K562 (cell line): Measurements from ENCODE around the gene SPINT1. TPM values are rescaled to one million over a fixed set of nuclear protein-coding genes. Genes with fewer than 3 reads are reported as not detected.

Source experiments
- ARHGAP35 ChIP-seq: fragments of 450-650 bp; IDR thresholded peaks from 2 replicates; pipeline ENCODE4 v1.6.1; 2018; ENCODE audit not compliant: partially characterized antibody
- CREM ChIP-seq: IDR thresholded peaks from 2 replicates; pipeline ENCODE4 v1.6.1; 2014; ENCODE audit warnings: antibody characterized with exemption, low read depth
- ETV5 ChIP-seq: sonication (generic); formaldehyde crosslinking; IDR thresholded peaks from 2 replicates; pipeline ENCODE4 v1.4.0; 2020; ENCODE audit warnings: low read depth, mild to moderate bottlenecking, missing genetic modification reagents
- ILF3 ChIP-seq: fragments of 450-650 bp; IDR thresholded peaks from 2 replicates; pipeline ENCODE4 v1.6.1; 2018; ENCODE audit warnings: antibody characterized with exemption, mild to moderate bottlenecking, moderate library complexity, borderline replicate concordance
- NFE2L1 ChIP-seq: fragments of 450-650 bp; IDR thresholded peaks from 2 replicates; pipeline ENCODE4 v1.6.1; 2016; ENCODE audit warnings: missing genetic modification characterization, low read depth, mild to moderate bottlenecking, missing compliant biosample characterization, moderate library complexity, borderline replicate concordance
- PPARD ChIP-seq: fragments of 250-450 bp; sonication (Bioruptor Pico); IDR thresholded peaks from 2 replicates; pipeline ENCODE4 v1.8.0; 2022; ENCODE audit warnings: inconsistent platforms, mild to moderate bottlenecking, moderate library complexity
- PTRF ChIP-seq: fragments of 450-650 bp; IDR thresholded peaks from 2 replicates; pipeline ENCODE4 v1.6.1; 2016; ENCODE audit warnings: mild to moderate bottlenecking, missing genetic modification characterization, missing compliant biosample characterization
- SMC3 ChIP-seq: conservative IDR thresholded peaks from 2 replicates; pipeline ENCODE4 v1.6.1; 2011; ENCODE audit warnings: low read depth, low read length, improper control_type of control experiment; ENCODE audit not compliant: insufficient read depth
- YBX1 ChIP-seq: fragments of 450-650 bp; IDR thresholded peaks from 2 replicates; pipeline ENCODE4 v1.7.1; 2016; ENCODE audit warnings: mild to moderate bottlenecking
- ZNF3 ChIP-seq: fragments of 250-450 bp; sonication (Bioruptor Pico); IDR thresholded peaks from 2 replicates; pipeline ENCODE4 v1.5.0; 2021; ENCODE audit warnings: mild to moderate bottlenecking, moderate library complexity
- ZNF785 ChIP-seq: fragments of 250-450 bp; sonication (Bioruptor Pico); IDR thresholded peaks from 2 replicates; pipeline ENCODE4 v1.4.0; 2020; ENCODE audit warnings: mild to moderate bottlenecking
- polyA plus RNA-seq, 8 experiments: library from polyadenylated mRNA; depleted of rRNA in 4 of 8; stranded (reverse) in 5 of 8; unstranded in 3 of 8; fragments of >200 nt; fragmentation: Nextera tagmentation in 2 of 8; fragmentation: Illumina TruSeq in 1 of 8; extraction: Ambion mirVana in 2 of 8; extraction: Trizol in 1 of 8; gene quantifications; 2 replicates each; pipeline versions ENCODE4 v1.2.1 to v1.2.3, GENCODE V29; 2011 to 2014; ENCODE audit warnings: inconsistent platforms in 1 of 8, missing spikeins in 1 of 8
- total RNA-seq, 7 experiments: library from RNA; depleted of rRNA in 6 of 7; stranded (reverse); fragments of >200 nt in 6 of 7; fragmentation: Illumina TruSeq in 2 of 7; extraction: Trizol in 2 of 7; gene quantifications; 2 replicates each; pipeline versions ENCODE4 v1.2.1 to v1.2.3, GENCODE V29; 2011 to 2021; ENCODE audit warnings: low replicate concordance in 1 of 7
- TF ChIP-seq, protein P1 (sequence below), 2 experiments: fragments of 450-650 bp; IDR thresholded peaks; 2 replicates each; pipeline ENCODE4 v1.6.1; 2016
- TF ChIP-seq, protein P2 (sequence below): fragments of 450-650 bp; IDR thresholded peaks from 2 replicates; pipeline ENCODE4 v1.6.1; 2016
- TF ChIP-seq, protein P3 (sequence below): sonication (generic); formaldehyde crosslinking; IDR thresholded peaks from 2 replicates; pipeline ENCODE4 v1.8.1; 2023; ENCODE audit warnings: mild to moderate bottlenecking, missing genetic modification reagents
- TF ChIP-seq, protein P4 (sequence below), 2 experiments: fragments of 450-650 bp; conservative IDR thresholded peaks; 2 replicates each; pipeline ENCODE4 v1.6.1; 2017; ENCODE audit warnings: mild to moderate bottlenecking in 2 of 2, moderate library complexity in 2 of 2
- TF ChIP-seq, protein P5 (sequence below): fragments of 250-450 bp; sonication (Bioruptor Pico); IDR thresholded peaks from 2 replicates; pipeline ENCODE4 v1.4.0; 2020; ENCODE audit warnings: borderline replicate concordance
- TF ChIP-seq, protein P6 (sequence below): fragments of 200-800 bp; sonication (Bioruptor generic); IDR thresholded peaks from 2 replicates; pipeline ENCODE4 v1.6.1; 2017; ENCODE audit warnings: missing genetic modification characterization, missing compliant biosample characterization

SPINT1 gene
- total and polyA plus RNA-seq, 9 of the 15 experiments (the other 6 are each of a cell fraction or from before 2014, with no cell fraction given) = 0.78 to 4.5 (median 1.5) TPM

DNA sequence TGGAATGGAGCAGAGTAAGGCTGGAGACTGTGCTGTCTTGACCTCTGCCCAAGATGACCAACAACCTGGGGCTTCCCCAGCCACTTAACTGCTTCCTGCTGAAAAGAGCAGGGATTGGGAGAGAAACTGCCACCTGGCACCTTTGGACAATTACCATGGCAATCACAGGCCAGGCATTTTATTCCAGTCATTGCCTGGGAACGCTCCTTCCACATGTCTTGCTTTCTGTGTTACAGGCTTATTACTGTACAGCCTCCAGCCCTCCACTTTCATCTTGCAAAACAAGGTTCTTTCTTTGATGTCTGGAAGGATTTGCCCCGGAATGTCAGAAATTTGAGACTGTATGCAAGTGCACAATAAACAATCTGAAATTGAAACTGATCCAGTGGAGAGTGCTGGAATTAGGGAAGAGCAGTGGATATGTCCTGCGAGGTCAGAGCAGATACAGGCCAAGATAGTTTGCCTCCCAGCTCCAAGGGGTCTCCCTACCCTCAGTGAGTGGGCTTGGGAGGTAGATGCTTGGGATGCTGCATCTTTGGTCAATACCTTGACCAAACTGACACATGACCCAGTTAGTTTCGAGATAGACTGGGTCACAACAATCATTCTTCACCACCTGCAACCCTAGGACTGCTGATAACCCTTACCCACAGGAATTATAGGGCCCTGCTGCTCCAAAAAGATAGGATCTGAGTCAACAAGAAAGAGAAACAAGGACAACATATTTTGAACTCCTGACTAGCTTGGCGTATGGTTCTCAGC lies 18.0 kb upstream of the SPINT1 start (continued):
- TF ChIP-seq, protein P1, sequence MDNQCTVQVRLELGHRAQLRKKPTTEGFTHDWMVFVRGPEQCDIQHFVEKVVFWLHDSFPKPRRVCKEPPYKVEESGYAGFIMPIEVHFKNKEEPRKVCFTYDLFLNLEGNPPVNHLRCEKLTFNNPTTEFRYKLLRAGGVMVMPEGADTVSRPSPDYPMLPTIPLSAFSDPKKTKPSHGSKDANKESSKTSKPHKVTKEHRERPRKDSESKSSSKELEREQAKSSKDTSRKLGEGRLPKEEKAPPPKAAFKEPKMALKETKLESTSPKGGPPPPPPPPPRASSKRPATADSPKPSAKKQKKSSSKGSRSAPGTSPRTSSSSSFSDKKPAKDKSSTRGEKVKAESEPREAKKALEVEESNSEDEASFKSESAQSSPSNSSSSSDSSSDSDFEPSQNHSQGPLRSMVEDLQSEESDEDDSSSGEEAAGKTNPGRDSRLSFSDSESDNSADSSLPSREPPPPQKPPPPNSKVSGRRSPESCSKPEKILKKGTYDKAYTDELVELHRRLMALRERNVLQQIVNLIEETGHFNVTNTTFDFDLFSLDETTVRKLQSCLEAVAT (IDR thresholded peaks at IDR 0.05) = peak in 1 of 2 experiments; percentile 99; a peak in 2 of 4 replicates
- TF ChIP-seq ZNF785 (CRISPR knock-in tag) (no peak), CREM (0 out of 2 replicates have a peak, but pooled peaks have one; percentile 12), NFE2L1 (tag) (no peak), ILF3 (0 out of 2 replicates have a peak, but pooled peaks have one; percentile 51), ARHGAP35 (no peak), SMC3 (no peak), YBX1 (no peak), PTRF (tag) (no peak), PPARD (CRISPR knock-in tag) (no peak), ZNF3 (CRISPR knock-in tag) (no peak), ETV5 (CRISPR knock-in tag) (no peak)
- TF ChIP-seq, protein P2, sequence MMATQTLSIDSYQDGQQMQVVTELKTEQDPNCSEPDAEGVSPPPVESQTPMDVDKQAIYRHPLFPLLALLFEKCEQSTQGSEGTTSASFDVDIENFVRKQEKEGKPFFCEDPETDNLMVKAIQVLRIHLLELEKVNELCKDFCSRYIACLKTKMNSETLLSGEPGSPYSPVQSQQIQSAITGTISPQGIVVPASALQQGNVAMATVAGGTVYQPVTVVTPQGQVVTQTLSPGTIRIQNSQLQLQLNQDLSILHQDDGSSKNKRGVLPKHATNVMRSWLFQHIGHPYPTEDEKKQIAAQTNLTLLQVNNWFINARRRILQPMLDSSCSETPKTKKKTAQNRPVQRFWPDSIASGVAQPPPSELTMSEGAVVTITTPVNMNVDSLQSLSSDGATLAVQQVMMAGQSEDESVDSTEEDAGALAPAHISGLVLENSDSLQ = peak; percentile 56; the same call in 1 of the 2 replicates
- TF ChIP-seq, protein P3, sequence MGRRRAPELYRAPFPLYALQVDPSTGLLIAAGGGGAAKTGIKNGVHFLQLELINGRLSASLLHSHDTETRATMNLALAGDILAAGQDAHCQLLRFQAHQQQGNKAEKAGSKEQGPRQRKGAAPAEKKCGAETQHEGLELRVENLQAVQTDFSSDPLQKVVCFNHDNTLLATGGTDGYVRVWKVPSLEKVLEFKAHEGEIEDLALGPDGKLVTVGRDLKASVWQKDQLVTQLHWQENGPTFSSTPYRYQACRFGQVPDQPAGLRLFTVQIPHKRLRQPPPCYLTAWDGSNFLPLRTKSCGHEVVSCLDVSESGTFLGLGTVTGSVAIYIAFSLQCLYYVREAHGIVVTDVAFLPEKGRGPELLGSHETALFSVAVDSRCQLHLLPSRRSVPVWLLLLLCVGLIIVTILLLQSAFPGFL (CRISPR knock-in tag) = no peak
- TF ChIP-seq, protein P4, sequence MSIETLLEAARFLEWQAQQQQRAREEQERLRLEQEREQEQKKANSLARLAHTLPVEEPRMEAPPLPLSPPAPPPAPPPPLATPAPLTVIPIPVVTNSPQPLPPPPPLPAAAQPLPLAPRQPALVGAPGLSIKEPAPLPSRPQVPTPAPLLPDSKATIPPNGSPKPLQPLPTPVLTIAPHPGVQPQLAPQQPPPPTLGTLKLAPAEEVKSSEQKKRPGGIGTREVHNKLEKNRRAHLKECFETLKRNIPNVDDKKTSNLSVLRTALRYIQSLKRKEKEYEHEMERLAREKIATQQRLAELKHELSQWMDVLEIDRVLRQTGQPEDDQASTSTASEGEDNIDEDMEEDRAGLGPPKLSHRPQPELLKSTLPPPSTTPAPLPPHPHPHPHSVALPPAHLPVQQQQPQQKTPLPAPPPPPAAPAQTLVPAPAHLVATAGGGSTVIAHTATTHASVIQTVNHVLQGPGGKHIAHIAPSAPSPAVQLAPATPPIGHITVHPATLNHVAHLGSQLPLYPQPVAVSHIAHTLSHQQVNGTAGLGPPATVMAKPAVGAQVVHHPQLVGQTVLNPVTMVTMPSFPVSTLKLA (conservative IDR thresholded peaks at IDR 0.05) = 0 out of 4 replicates have a peak, but pooled peaks of 1 of the 2 experiments have one; percentile 35
- TF ChIP-seq, protein P5, sequence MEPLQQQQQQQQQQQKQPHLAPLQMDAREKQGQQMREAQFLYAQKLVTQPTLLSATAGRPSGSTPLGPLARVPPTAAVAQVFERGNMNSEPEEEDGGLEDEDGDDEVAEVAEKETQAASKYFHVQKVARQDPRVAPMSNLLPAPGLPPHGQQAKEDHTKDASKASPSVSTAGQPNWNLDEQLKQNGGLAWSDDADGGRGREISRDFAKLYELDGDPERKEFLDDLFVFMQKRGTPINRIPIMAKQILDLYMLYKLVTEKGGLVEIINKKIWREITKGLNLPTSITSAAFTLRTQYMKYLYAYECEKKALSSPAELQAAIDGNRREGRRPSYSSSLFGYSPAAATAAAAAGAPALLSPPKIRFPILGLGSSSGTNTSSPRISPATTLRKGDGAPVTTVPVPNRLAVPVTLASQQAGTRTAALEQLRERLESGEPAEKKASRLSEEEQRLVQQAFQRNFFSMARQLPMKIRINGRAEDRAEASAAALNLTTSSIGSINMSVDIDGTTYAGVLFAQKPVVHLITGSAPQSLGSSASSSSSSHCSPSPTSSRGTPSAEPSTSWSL = no peak
- TF ChIP-seq, protein P6, sequence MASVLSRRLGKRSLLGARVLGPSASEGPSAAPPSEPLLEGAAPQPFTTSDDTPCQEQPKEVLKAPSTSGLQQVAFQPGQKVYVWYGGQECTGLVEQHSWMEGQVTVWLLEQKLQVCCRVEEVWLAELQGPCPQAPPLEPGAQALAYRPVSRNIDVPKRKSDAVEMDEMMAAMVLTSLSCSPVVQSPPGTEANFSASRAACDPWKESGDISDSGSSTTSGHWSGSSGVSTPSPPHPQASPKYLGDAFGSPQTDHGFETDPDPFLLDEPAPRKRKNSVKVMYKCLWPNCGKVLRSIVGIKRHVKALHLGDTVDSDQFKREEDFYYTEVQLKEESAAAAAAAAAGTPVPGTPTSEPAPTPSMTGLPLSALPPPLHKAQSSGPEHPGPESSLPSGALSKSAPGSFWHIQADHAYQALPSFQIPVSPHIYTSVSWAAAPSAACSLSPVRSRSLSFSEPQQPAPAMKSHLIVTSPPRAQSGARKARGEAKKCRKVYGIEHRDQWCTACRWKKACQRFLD = peak; percentile 85; the same call in 1 of the 2 replicates
